HFF-Myc (cell line): ENCODE data around the gene ARID4A.
"Not testable (repeated sequence)": the region's sequence is repeated elsewhere in the genome, so short reads cannot be mapped to it uniquely, and the experiment has no call there.

Experiments used
- DNase-seq: peaks from one replicate; pipeline ENCODE4 v3.0.0-alpha.2; 2011; ENCODE audit warnings: low read depth; ENCODE audit errors: extremely low read depth
- H3K4me3 ChIP-seq: replicated peaks from 2 replicates; pipeline ENCODE4 v1.5.1; 2011; ENCODE audit warnings: low read depth, mild to moderate bottlenecking, control low read depth, low read length
- TF ChIP-seq, protein P1 (sequence below): IDR thresholded peaks from 2 replicates; pipeline ENCODE4 v1.5.1; 2012; ENCODE audit warnings: mild to moderate bottlenecking, low read depth, low read length, control low read depth; ENCODE audit errors: missing control alignments

The ARID4A gene

DNA sequence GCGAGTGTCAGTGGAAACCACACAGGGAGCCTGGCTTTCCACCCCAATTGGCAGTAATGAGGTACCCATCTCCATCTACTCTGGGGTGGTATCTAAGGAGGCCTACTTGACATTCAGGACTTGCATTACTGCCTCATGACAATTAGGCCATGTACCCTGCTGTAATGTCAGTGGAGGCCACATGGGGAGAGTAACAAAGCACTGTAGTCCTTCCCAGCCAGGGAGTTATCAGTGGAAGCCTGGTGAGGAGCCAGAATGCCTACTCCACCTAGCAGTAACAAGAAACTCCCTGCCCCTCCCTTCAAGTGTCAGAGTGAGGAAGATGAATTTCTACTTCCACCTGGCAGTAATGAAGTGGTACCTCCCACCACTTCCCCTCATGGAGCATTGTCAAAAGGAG, 116.5 kb downstream of the ARID4A start:
- no peak for DNase-seq

DNA sequence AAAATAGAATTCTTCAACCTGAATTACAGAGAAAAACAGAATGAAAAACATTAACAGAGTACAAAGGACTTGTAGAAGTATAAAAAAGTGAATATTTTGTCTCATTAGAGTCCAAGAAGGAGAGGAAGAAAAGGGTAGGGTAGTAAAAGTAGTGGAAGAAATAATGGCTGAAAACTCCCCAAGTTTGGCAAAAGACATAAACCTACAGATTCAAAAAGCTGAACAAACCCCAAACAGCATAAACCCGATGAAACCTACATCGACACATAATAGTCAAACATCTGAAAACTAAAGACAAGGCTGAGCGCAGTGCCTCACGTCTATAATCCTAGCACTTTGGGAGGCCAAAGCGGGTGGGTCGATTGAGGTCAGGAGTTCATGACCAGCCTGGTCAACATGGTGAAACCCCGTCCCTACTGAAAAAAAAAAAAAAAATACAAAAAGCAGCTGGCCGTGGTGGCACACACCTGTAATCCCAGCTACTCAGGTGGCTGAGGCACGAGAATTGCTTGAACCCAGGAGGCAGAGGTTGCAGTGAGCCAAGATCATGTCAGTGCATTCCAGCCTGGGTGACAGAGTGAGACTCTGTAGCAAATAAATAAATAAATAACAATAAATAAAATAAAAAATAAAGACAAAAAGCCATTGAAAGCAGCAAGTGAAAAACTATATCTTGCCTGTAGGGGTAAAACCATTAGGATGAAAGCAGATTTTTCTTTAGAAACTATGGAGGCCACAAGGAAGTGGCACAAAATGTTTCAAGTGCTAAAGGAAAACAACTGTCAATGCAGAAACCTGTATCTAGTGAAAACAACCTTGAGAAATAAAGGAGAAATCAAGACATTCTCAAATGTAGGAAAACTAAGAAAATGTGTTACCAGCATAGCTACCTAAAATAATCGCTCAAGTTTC, 117.5 kb downstream of the ARID4A start:
- no peak for DNase-seq
- H3K4me3 ChIP-seq = no peak overlapping the region
- TF ChIP-seq, protein P1, sequence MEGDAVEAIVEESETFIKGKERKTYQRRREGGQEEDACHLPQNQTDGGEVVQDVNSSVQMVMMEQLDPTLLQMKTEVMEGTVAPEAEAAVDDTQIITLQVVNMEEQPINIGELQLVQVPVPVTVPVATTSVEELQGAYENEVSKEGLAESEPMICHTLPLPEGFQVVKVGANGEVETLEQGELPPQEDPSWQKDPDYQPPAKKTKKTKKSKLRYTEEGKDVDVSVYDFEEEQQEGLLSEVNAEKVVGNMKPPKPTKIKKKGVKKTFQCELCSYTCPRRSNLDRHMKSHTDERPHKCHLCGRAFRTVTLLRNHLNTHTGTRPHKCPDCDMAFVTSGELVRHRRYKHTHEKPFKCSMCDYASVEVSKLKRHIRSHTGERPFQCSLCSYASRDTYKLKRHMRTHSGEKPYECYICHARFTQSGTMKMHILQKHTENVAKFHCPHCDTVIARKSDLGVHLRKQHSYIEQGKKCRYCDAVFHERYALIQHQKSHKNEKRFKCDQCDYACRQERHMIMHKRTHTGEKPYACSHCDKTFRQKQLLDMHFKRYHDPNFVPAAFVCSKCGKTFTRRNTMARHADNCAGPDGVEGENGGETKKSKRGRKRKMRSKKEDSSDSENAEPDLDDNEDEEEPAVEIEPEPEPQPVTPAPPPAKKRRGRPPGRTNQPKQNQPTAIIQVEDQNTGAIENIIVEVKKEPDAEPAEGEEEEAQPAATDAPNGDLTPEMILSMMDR = no peak

More for the DNA sequence above, 116.5 kb downstream of the ARID4A start:
- H3K4me3 ChIP-seq = no peak overlapping the region
- TF ChIP-seq, protein P1 = no peak

DNA sequence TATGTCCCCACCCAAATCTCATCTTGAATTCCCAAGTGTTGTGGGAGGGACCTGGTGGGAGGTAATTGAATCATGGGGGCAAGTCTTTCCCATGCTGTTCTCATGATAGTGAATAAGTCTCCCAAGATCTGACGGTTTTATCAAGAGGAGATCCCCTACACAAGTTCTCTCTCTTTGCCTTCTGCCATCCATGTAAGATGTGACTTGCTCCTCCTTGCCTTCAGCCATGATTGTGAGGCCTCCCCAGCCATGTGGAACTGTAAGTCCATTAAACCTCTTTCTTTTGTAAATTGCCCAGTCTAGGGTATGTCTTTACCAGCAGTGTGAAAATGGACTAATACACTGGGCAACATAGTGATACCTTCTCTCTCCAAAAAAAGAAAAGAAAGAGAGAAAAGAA, 118.6 kb downstream of the ARID4A start:
- DNase-seq, H3K4me3 ChIP-seq: not testable (repeated sequence)
